GM12873 (cell line): Measurements from ENCODE around the gene TRPM7.

Source experiments
- TF ChIP-seq, protein P1 (sequence below): IDR thresholded peaks from 2 replicates; pipeline ENCODE4 v1.5.1; 2012; ENCODE audit warnings: low read depth, mild to moderate bottlenecking, moderate library complexity, low read length, control low read depth; ENCODE audit not compliant: insufficient read depth; ENCODE audit errors: missing control alignments

TRPM7 gene, protein sequence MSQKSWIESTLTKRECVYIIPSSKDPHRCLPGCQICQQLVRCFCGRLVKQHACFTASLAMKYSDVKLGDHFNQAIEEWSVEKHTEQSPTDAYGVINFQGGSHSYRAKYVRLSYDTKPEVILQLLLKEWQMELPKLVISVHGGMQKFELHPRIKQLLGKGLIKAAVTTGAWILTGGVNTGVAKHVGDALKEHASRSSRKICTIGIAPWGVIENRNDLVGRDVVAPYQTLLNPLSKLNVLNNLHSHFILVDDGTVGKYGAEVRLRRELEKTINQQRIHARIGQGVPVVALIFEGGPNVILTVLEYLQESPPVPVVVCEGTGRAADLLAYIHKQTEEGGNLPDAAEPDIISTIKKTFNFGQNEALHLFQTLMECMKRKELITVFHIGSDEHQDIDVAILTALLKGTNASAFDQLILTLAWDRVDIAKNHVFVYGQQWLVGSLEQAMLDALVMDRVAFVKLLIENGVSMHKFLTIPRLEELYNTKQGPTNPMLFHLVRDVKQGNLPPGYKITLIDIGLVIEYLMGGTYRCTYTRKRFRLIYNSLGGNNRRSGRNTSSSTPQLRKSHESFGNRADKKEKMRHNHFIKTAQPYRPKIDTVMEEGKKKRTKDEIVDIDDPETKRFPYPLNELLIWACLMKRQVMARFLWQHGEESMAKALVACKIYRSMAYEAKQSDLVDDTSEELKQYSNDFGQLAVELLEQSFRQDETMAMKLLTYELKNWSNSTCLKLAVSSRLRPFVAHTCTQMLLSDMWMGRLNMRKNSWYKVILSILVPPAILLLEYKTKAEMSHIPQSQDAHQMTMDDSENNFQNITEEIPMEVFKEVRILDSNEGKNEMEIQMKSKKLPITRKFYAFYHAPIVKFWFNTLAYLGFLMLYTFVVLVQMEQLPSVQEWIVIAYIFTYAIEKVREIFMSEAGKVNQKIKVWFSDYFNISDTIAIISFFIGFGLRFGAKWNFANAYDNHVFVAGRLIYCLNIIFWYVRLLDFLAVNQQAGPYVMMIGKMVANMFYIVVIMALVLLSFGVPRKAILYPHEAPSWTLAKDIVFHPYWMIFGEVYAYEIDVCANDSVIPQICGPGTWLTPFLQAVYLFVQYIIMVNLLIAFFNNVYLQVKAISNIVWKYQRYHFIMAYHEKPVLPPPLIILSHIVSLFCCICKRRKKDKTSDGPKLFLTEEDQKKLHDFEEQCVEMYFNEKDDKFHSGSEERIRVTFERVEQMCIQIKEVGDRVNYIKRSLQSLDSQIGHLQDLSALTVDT (N-terminal part only)

DNA sequence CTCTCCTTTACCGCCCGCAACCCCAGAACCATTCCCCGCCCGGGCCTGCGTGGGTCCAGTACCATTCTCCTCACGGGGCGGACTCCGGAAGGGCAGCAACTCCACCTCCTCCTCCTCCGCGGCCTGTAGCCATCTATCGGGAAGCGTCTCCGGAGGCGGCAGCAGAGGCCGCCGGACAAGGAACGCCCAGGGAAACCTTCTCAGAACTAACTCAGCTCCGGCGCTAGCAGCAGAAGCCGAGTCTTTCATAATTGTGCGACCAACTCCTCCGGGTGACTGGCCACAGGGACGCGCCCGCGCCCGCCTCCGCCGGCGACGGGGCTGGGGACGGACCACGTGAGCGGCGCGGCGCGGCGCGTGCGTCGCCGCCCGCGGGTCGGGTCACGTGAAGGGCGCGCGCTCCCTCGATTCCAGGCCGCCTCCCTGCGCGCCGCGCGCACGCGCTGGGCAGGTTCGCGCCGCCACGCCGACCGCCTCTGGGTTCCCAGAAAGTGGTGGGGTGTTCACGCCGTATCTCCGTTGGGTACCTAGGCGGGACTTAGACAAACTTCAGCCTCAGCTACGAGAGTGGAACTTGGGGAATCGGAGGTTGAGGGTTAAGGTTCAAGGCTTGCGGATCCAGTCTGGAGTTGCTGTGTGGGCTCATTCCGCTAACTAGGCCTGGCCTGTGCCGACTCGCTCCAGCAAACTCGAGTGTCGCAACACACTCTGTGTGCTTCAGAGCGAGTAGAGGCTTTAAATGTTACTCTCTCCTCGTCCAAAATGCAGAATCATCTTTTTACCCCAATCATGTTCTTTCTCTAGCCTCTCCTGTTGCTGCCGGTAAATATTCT is at the start of gene TRPM7:
Gene TRPM7, minus strand, starts transcription at position 329 of the 833 bp plus-strand sequence. Its CDS starts 264 bp downstream, at position 65.
- TF ChIP-seq, protein P1, sequence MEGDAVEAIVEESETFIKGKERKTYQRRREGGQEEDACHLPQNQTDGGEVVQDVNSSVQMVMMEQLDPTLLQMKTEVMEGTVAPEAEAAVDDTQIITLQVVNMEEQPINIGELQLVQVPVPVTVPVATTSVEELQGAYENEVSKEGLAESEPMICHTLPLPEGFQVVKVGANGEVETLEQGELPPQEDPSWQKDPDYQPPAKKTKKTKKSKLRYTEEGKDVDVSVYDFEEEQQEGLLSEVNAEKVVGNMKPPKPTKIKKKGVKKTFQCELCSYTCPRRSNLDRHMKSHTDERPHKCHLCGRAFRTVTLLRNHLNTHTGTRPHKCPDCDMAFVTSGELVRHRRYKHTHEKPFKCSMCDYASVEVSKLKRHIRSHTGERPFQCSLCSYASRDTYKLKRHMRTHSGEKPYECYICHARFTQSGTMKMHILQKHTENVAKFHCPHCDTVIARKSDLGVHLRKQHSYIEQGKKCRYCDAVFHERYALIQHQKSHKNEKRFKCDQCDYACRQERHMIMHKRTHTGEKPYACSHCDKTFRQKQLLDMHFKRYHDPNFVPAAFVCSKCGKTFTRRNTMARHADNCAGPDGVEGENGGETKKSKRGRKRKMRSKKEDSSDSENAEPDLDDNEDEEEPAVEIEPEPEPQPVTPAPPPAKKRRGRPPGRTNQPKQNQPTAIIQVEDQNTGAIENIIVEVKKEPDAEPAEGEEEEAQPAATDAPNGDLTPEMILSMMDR: no peak

DNA sequence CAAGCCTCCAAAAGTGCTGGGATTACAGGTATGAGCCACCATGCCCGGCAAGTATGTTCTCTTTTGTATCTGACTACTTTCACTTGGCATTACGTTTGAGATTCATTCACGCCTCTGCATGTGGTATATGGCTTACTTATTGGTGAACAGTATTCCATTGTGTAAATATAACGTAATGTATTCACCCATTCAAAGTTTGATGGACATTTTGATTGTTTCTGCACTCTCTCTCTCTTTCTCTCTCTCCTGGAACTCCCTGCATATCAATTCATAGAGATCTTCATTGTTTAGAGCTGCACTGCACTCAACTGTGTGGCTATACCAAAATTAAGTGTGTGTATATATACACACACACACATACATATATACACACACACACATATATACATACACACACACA is 48.6 kb upstream of the TRPM7 start:
- TF ChIP-seq, protein P1: no peak

DNA sequence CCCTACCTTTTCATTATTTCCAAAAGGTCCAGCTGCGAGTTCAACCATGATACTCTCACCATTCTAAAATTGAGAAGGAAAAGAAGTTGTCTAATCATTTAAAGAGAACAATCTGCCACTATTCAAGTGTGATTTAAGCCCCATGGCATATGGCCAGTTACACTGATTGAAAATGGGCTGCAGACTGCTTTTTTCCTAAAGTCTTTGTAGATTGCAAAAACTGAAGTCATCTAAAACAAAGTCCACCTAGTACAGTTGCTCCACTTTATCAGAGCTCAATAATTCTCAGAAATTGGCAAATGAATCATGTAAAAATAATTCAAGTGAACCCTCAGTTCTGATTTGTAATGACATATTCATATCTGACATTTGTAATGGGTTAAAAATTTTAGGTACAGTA is 39.7 kb upstream of the TRPM7 start:
- TF ChIP-seq, protein P1: no peak

DNA sequence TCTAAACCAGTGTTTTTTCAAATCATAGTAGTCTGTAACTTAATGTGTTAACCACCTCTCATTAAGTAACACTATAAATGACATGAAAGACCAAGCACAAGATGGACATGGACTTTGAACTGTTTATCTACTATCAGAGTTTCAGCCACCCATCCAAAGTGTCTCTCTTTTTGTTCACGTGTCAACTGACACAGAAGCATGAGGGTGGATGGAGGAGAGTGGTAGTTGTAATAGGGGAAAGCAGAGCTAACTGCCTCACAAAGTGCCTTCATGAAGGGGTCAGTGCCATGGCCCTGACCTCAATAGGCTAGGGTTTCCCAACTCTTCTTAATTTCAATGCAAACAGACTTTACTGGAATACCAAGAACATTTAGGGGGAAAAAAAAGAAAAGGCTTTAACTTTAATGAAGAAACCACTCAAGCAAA is 32.1 kb upstream of the TRPM7 start:
- TF ChIP-seq, protein P1: no peak

DNA sequence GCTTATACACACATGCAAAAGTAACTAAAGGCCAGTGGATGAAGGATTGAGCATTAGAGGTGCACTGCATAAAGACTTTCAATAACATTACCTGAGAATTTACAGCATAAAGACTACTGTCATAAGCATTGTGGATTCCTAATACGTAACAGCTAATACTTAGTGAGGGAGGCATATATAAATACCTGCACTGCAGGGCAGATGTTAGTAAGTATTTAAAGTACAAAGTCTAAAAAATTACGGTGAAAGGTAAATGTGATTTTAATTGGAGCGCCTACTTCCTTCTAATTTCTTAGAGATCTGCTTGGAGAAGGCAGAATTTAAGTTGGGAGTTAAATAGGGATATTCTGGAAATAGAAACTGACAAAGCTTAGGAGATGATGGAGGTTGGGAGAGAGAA is 25.4 kb upstream of the TRPM7 start:
- TF ChIP-seq, protein P1: no peak

DNA sequence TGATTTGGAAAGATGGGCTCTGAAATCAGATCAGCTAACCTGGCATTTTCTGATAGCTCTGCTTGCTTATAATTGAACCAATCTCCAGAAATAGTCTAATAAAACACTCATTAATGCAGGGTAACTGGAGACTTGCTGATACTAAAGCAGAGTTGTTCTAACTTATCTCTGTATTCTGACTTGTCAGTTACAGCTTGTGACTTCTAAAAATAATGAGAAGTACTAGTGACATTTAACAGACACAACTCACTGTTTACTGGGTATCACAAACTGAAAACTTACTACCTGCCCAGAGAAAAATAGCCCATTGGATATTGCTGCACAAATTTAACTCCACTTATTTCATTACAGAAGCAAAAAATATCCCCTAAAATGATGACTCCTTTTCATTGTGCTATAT is 24.0 kb upstream of the TRPM7 start:
- TF ChIP-seq, protein P1: no peak
